HL-60 (cell line): Measurements from ENCODE around the gene ASGR1.
"Not testable (repeated sequence)": the region's sequence is repeated elsewhere in the genome, so short reads cannot be mapped to it uniquely, and the experiment has no call there.

ENCODE experiments used
- DNase-seq, 2 experiments: peaks; one replicate each; pipeline ENCODE4 v3.0.0-alpha.2; 2010 to 2020; ENCODE audit warnings: low read depth in 1 of 2, low spot score in 1 of 2
- H3K27ac ChIP-seq: fragments of 250-450 bp; sonication (Bioruptor Pico); replicated peaks from 2 replicates; pipeline ENCODE4 v1.5.1; 2020; ENCODE audit warnings: mild to moderate bottlenecking, moderate library complexity
- H3K27me3 ChIP-seq: fragments of 250-450 bp; sonication (Bioruptor Pico); 2 replicates; pipeline ENCODE4 v1.5.1; 2021; ENCODE audit warnings: mild to moderate bottlenecking, moderate library complexity; ENCODE audit not compliant: insufficient read depth, poor library complexity, severe bottlenecking
- H3K4me3 ChIP-seq: replicated peaks from 2 replicates; pipeline ENCODE4 v1.5.1; 2011; ENCODE audit warnings: mild to moderate bottlenecking, control low read depth, low read length; ENCODE audit not compliant: insufficient read depth
- GABPA ChIP-seq: IDR thresholded peaks from 2 replicates; pipeline ENCODE4 v1.6.1; 2012; ENCODE audit warnings: low read depth
- POLR2AphosphoS5 ChIP-seq: IDR thresholded peaks from 2 replicates; pipeline ENCODE4 v1.6.1; 2012; ENCODE audit warnings: low read depth
- REST ChIP-seq: IDR thresholded peaks from 2 replicates; pipeline ENCODE4 v1.6.1; 2012; ENCODE audit warnings: low read depth; ENCODE audit not compliant: insufficient replicate concordance
- SPI1 ChIP-seq: IDR thresholded peaks from 2 replicates; pipeline ENCODE4 v1.6.1; 2012; ENCODE audit warnings: low read depth, mild to moderate bottlenecking, borderline replicate concordance
- TF ChIP-seq, protein P1 (sequence below): IDR thresholded peaks from one replicate; pipeline ENCODE4 v1.5.1; 2011; ENCODE audit warnings: low read length, control low read depth, inconsistent platforms; ENCODE audit not compliant: insufficient read depth

ASGR1 gene

GRCh38 chr17:7175330-7175733 is 3.8 kb downstream of the ASGR1 start:
- TF ChIP-seq GABPA (no peak), SPI1 (no peak), REST (no peak), POLR2AphosphoS5 (no peak)
- TF ChIP-seq, protein P1, sequence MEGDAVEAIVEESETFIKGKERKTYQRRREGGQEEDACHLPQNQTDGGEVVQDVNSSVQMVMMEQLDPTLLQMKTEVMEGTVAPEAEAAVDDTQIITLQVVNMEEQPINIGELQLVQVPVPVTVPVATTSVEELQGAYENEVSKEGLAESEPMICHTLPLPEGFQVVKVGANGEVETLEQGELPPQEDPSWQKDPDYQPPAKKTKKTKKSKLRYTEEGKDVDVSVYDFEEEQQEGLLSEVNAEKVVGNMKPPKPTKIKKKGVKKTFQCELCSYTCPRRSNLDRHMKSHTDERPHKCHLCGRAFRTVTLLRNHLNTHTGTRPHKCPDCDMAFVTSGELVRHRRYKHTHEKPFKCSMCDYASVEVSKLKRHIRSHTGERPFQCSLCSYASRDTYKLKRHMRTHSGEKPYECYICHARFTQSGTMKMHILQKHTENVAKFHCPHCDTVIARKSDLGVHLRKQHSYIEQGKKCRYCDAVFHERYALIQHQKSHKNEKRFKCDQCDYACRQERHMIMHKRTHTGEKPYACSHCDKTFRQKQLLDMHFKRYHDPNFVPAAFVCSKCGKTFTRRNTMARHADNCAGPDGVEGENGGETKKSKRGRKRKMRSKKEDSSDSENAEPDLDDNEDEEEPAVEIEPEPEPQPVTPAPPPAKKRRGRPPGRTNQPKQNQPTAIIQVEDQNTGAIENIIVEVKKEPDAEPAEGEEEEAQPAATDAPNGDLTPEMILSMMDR = no peak
- Histone ChIP-seq H3K27me3 (no peaks in the 10 kb centered on the region), H3K4me3 (no peak overlapping the region), H3K27ac (no peak overlapping the region)
- DNase-seq = no peak

DNA sequence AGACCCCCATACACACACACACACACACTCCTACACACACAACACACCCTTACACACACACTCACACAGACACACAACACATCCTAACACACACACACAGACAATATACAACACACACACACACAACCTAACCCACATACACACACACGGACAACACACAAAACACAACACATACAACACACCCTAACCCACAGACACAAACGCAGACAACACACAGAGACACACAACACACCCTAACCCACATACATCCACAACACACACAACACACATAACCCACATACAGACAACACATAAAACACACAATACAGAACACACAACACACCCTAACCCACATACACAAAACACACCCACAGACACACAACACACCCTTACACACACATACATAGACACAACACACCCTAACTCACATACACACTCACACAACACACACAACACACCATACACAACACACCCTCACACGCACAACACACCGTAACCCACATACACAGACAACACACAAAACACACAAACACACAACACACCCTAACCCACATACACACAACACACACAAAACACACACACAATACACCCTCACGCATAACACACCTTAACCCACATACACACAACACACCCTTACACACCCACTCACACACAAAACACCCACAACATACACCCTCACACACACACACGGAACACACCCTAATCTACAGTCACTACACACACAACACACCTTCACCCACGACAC is 4.4 kb downstream of the ASGR1 start:
- Histone ChIP-seq H3K27me3 (no peaks in the 10 kb centered on the region), H3K4me3 (no peak overlapping the region), H3K27ac (no peak overlapping the region)
- no peak for DNase-seq
- TF ChIP-seq GABPA = no peak
- TF ChIP-seq POLR2AphosphoS5 = no peak
- no peak for TF ChIP-seq REST
- TF ChIP-seq SPI1 = no peak
- TF ChIP-seq, protein P1 = no peak

DNA sequence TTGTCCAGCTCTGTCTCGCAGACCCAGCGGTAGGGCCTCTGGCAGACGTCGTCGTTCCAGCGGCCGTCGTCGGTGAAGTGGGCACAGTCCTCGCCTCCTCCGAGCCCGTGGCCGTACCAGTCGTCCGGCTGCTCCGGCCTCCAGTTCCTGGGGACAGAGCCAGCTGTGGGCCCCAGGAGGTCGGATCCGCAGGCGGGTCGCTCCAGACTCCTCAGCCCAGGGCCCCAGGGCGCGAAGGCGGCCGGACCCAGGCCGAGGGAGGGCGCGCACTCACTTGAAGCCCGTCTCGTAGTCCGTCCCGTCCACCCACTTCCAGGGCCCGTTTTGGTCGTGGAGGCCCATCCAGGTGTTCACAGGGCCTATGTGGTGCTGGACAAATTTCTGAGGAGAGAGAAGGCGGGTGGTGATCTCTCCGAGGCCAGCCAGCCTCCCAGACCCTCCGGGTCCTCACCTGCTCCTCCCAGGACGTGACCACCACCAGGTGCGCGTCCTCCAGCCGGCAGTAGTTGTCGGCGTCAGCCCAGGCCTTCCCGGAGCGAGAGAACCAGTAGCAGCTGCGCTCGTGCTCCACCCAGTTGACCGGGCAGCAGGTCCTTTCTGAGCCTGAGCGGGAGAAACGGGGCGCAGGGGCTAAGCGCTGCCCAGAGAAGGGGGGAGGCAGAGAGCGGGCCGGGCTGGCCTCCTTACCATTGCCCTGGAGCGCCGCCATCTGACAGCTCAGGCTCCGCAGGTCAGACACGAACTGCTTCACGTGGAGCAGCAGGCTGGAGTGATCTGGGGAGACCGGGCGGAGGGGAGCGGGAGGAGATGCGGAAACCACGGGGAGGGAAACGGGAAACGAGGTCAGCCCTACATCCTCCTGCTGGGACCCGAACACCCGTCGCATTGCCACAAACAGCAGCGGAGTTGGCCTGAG is 5.2 kb downstream of the ASGR1 start:
- Histone ChIP-seq H3K27me3 (no peaks in the 10 kb centered on the region), H3K4me3 (no peak overlapping the region), H3K27ac (no peak overlapping the region)
- TF ChIP-seq, protein P1 = no peak
- no peak for TF ChIP-seq REST
- DNase-seq = peak in 1 of 2 experiments; percentile 50

GRCh38 chr17:7172522-7173191 is 6.5 kb downstream of the ASGR1 start:
- H3K4me3 ChIP-seq, H3K27ac ChIP-seq, DNase-seq, H3K27me3 ChIP-seq: not testable (repeated sequence)

- H3K4me3 ChIP-seq, H3K27ac ChIP-seq, H3K27me3 ChIP-seq, DNase-seq: not testable (repeated sequence)
Observed at GRCh38 chr17:7169565-7169908, 9.6 kb downstream of the ASGR1 start.
